Keratinocyte (primary cell): ENCODE measurements around the gene DGKQ. TPM values are rescaled to one million over a fixed set of nuclear protein-coding genes. Genes with fewer than 3 reads are reported as not detected.

Source experiments
- DNase-seq: peaks from one replicate; pipeline ENCODE4 v3.0.0-alpha.2; 2011; ENCODE audit warnings: low read depth, missing footprints, low spot score
- FAIRE-seq: peaks from 2 replicates; lab custom pipeline; 2011; peaks lifted over from hg19 to GRCh38; lab: Jason Lieb, UNC
- H2AFZ ChIP-seq: 2 replicates; pipeline ENCODE4 v1.6.0; 2012; ENCODE audit warnings: low read length, control low read depth, inconsistent platforms; ENCODE audit not compliant: control insufficient read depth
- H3K27ac ChIP-seq: 2 replicates; pipeline ENCODE4 v1.5.1; 2011; ENCODE audit warnings: low read length; ENCODE audit not compliant: control insufficient read depth, insufficient read depth
- H3K27me3 ChIP-seq: 3 replicates; pipeline ENCODE4 v1.6.0; 2011; ENCODE audit warnings: low read length; ENCODE audit not compliant: control insufficient read depth, insufficient read depth; ENCODE audit errors: extremely low read depth
- H3K36me3 ChIP-seq, 2 experiments: 2 replicates in 1 of 2; 3 replicates in 1 of 2; pipeline ENCODE4 v1.5.1; 2011; ENCODE audit warnings: low read length in 2 of 2, mild to moderate bottlenecking in 1 of 2; ENCODE audit not compliant: control insufficient read depth in 2 of 2, insufficient read depth in 2 of 2; ENCODE audit errors: extremely low read depth in 1 of 2
- H3K4me1 ChIP-seq: 3 replicates; pipeline ENCODE4 v1.5.1; 2011; ENCODE audit warnings: low read length; ENCODE audit not compliant: control insufficient read depth, insufficient read depth; ENCODE audit errors: extremely low read depth
- H3K4me2 ChIP-seq: 3 replicates; pipeline ENCODE4 v1.6.0; 2011; ENCODE audit warnings: low read depth, low read length; ENCODE audit not compliant: control insufficient read depth, insufficient read depth; ENCODE audit errors: extremely low read depth
- H3K4me3 ChIP-seq, 3 experiments: fragments of 200-600 bp in 1 of 3; sonication (generic) in 1 of 3; 2 replicates in 2 of 3; 3 replicates in 1 of 3; pipeline ENCODE4 v1.5.1; 2011 to 2016; ENCODE audit warnings: low read length in 3 of 3, mild to moderate bottlenecking in 3 of 3, control low read depth in 2 of 3, inconsistent platforms in 1 of 3, low read depth in 1 of 3, mixed read lengths in 1 of 3, mixed run types in 1 of 3, moderate library complexity in 1 of 3; ENCODE audit not compliant: control insufficient read depth in 2 of 3, insufficient read depth in 2 of 3; ENCODE audit errors: extremely low read depth in 1 of 3
- H3K79me2 ChIP-seq: 2 replicates; pipeline ENCODE4 v1.6.0; 2012; ENCODE audit warnings: low read length; ENCODE audit not compliant: control insufficient read depth, insufficient read depth
- H3K9ac ChIP-seq: 3 replicates; pipeline ENCODE4 v1.6.0; 2011; ENCODE audit warnings: low read length; ENCODE audit not compliant: control insufficient read depth, insufficient read depth; ENCODE audit errors: extremely low read depth
- H3K9me1 ChIP-seq: 3 replicates; pipeline ENCODE4 v1.6.0; 2011; ENCODE audit warnings: low read length; ENCODE audit not compliant: control insufficient read depth, insufficient read depth; ENCODE audit errors: extremely low read depth
- H3K9me3 ChIP-seq: 2 replicates; pipeline ENCODE4 v1.5.1; 2012; ENCODE audit warnings: low read depth, low read length; ENCODE audit not compliant: control insufficient read depth
- H4K20me1 ChIP-seq: 3 replicates; pipeline ENCODE4 v1.6.0; 2011; ENCODE audit warnings: low read length; ENCODE audit not compliant: control insufficient read depth, insufficient read depth; ENCODE audit errors: extremely low read depth
- EZH2 ChIP-seq: IDR thresholded peaks from one replicate; pipeline ENCODE4 v1.6.1; 2012; ENCODE audit warnings: inconsistent platforms, mild to moderate bottlenecking, low read length, moderate library complexity
- dilution Hi-C: fragments of 300-500 bp; cut with MboI; formaldehyde crosslinking; loops from one replicate; pipeline ENCODE4 v1.7.0; 2020; ENCODE audit warnings: low sequenced_read_pairs; ENCODE audit not compliant: extremely low pct_ligation_motif_present
- polyA plus RNA-seq, 5 experiments: library from polyadenylated mRNA; depleted of rRNA in 3 of 5; stranded (reverse) in 3 of 5; stranded (forward) in 1 of 5; unstranded in 1 of 5; fragments of >200 nt; gene quantifications; 1 replicate in 1 of 5; 2 replicates in 3 of 5; 3 replicates in 1 of 5; pipeline versions ENCODE4 v1.2.1 to v1.2.3, GENCODE V29; 2011 to 2012; ENCODE audit warnings: missing spikeins in 2 of 5, low read depth in 1 of 5, low replicate concordance in 1 of 5
- TF ChIP-seq, protein P1 (sequence below), 3 experiments: IDR thresholded peaks in 1 of 3; conservative IDR thresholded peaks in 1 of 3; optimal IDR thresholded peaks in 1 of 3; 2 replicates in 2 of 3; 3 replicates in 1 of 3; pipeline versions ENCODE3 to v1.5.1; 2011; ENCODE audit warnings: low read length in 3 of 3, mild to moderate bottlenecking in 3 of 3, moderate library complexity in 2 of 3, control low read depth in 1 of 3, inconsistent platforms in 1 of 3; ENCODE audit not compliant: insufficient read depth in 2 of 3; ENCODE audit errors: extremely low read depth in 1 of 3

DGKQ gene
- polyA plus RNA-seq, 1 donor (not counting 4 experiments of a cell fraction or from before 2014, with no cell fraction given): 5.3 TPM

DNA sequence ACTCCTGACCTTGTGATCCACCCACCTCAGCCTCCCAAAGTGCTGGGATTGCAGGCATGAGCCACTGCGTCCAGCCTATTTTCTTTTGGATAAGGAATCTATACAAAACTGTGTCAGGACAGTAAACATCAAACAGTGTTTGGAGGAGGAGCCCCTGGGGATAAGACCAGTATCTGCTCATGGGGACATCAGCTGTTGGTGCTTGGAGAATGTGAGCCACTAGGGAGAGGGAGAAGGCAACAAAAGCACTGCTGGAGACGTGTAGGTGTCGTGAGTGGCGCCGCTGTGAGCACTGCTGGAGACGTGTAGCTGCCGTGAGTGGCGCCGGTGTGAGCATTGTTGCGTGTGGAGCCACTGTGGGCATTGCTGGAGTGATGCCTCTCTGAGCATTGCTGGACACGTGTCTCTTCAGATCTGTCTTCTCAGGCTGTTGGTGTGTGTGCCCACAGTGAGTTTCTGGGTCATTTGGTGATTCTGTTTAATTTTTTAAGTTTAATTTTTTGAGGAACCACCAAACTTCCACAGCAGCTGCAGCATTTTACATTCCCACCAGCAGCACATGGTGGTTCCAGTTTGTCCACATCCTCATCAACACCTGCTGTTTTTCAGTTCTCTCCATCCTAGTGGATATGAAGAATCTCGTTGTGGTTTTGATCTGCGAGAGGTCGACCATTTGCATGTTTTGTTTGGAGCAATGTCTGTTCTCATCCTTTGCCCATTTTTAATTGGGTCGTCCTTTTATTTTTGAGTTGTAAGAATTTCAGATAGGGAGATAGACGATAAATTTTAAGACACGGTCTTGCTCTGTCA is 19.0 kb downstream of the DGKQ start:
- no peak overlapping the region for H3K4me2 ChIP-seq
- H2AFZ ChIP-seq: no peak overlapping the region
- no peaks in the 10 kb centered on the region for H3K27me3 ChIP-seq
- no peaks in the 10 kb centered on the region for H3K79me2 ChIP-seq
- no peaks in the 10 kb centered on the region for H4K20me1 ChIP-seq
- dilution Hi-C loops: no loop called here
- H3K4me3 ChIP-seq: no peak overlapping the region
- no peak for DNase-seq
- TF ChIP-seq, protein P1, sequence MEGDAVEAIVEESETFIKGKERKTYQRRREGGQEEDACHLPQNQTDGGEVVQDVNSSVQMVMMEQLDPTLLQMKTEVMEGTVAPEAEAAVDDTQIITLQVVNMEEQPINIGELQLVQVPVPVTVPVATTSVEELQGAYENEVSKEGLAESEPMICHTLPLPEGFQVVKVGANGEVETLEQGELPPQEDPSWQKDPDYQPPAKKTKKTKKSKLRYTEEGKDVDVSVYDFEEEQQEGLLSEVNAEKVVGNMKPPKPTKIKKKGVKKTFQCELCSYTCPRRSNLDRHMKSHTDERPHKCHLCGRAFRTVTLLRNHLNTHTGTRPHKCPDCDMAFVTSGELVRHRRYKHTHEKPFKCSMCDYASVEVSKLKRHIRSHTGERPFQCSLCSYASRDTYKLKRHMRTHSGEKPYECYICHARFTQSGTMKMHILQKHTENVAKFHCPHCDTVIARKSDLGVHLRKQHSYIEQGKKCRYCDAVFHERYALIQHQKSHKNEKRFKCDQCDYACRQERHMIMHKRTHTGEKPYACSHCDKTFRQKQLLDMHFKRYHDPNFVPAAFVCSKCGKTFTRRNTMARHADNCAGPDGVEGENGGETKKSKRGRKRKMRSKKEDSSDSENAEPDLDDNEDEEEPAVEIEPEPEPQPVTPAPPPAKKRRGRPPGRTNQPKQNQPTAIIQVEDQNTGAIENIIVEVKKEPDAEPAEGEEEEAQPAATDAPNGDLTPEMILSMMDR (optimal IDR thresholded peaks at IDR 0.05 in 1 of 3, IDR thresholded peaks at IDR 0.05 in 1 of 3, conservative IDR thresholded peaks at IDR 0.05 in 1 of 3; ENCODE audit: extremely low read depth in 1 of 3, insufficient read depth in 2 of 3, low read length in 3 of 3): no peak
- TF ChIP-seq EZH2: no peak
- no peak overlapping the region for H3K27ac ChIP-seq
- no peaks in the 10 kb centered on the region for H3K9me3 ChIP-seq
- FAIRE-seq: no peak
- no peaks in the 10 kb centered on the region for H3K4me1 ChIP-seq
- no peaks in the 10 kb centered on the region for H3K9me1 ChIP-seq
- peaks cover 0 to 2% of the 10 kb centered on the region in 2 experiments for H3K36me3 ChIP-seq
- no peak overlapping the region for H3K9ac ChIP-seq

- TF ChIP-seq, protein P1 (optimal IDR thresholded peaks at IDR 0.05 in 1 of 3, IDR thresholded peaks at IDR 0.05 in 1 of 3, conservative IDR thresholded peaks at IDR 0.05 in 1 of 3; ENCODE audit: extremely low read depth in 1 of 3, insufficient read depth in 2 of 3, low read length in 3 of 3): no peak
- no peak for TF ChIP-seq EZH2
- Histone ChIP-seq H3K36me3 (peaks cover 0 to 2% of the 10 kb centered on the region in 2 experiments), H3K9me1 (no peaks in the 10 kb centered on the region), H3K4me1 (no peaks in the 10 kb centered on the region), H2AFZ (no peak overlapping the region), H3K4me3 (no peak overlapping the region), H3K27ac (no peak overlapping the region), H3K9ac (no peak overlapping the region), H3K27me3 (no peaks in the 10 kb centered on the region), H3K4me2 (no peak overlapping the region), H3K9me3 (no peaks in the 10 kb centered on the region), H4K20me1 (no peaks in the 10 kb centered on the region), H3K79me2 (no peaks in the 10 kb centered on the region)
- FAIRE-seq: no peak
- dilution Hi-C loops: no loop called here
- no peak for DNase-seq
Observed at GRCh38 chr4:953574-953915, 19.8 kb downstream of the DGKQ start.
